DOHH2 (cell line): ENCODE measurements around the gene AGRN.

Experiments
- CTCF ChIP-seq: fragments of 200-600 bp; sonication (generic); IDR thresholded peaks from one replicate; pipeline ENCODE4 v1.5.1; 2014; ENCODE audit warnings: antibody characterized with exemption, mild to moderate bottlenecking, low read depth, low read length; ENCODE audit not compliant: poor library complexity, severe bottlenecking
- EZH2phosphoT487 ChIP-seq: fragments of 200-600 bp; sonication (generic); IDR thresholded peaks from 2 replicates; pipeline ENCODE4 v1.6.1; 2017; ENCODE audit warnings: borderline replicate concordance, mild to moderate bottlenecking, antibody characterized with exemption, low read length, moderate library complexity, mixed read lengths

- TF ChIP-seq CTCF (no peak), EZH2phosphoT487 (no peak)
Observed at GRCh38 chr1:1067284-1067859, 47.5 kb downstream of the AGRN start.
